ACC112 (cell line): ENCODE measurements around the gene AIDA.

Source experiments
- H2AFZ ChIP-seq: fragments of 200-600 bp; sonication (generic); one replicate; pipeline ENCODE4 v1.6.0; 2017; ENCODE audit warnings: antibody characterized with exemption, low read length; ENCODE audit not compliant: unreplicated experiment
- H3K27ac ChIP-seq: fragments of 200-600 bp; sonication (generic); 2 replicates; pipeline ENCODE4 v1.5.1; 2014; ENCODE audit warnings: low read depth, mild to moderate bottlenecking, antibody characterized with exemption, low read length, moderate library complexity
- H3K27me3 ChIP-seq: fragments of 200-600 bp; sonication (generic); 2 replicates; pipeline ENCODE4 v1.6.1; 2014; ENCODE audit warnings: mild to moderate bottlenecking, antibody characterized with exemption, low read length, moderate library complexity, mixed read lengths; ENCODE audit not compliant: insufficient read depth
- H3K36me3 ChIP-seq: fragments of 200-600 bp; sonication (generic); 2 replicates; pipeline ENCODE4 v1.6.1; 2016; ENCODE audit warnings: mild to moderate bottlenecking, antibody characterized with exemption, low read length, moderate library complexity, mixed read lengths; ENCODE audit not compliant: insufficient read depth
- H3K4me1 ChIP-seq: fragments of 200-600 bp; sonication (generic); one replicate; pipeline ENCODE4 v1.6.1; 2016; ENCODE audit warnings: low read length, mixed read lengths; ENCODE audit not compliant: insufficient read depth, unreplicated experiment, control insufficient read depth
- H3K4me3 ChIP-seq: fragments of 200-600 bp; sonication (generic); 2 replicates; pipeline ENCODE4 v1.5.1; 2014; ENCODE audit warnings: mild to moderate bottlenecking, low read depth, low read length
- H3K79me2 ChIP-seq: fragments of 200-600 bp; sonication (generic); one replicate; pipeline ENCODE4 v1.6.0; 2016; ENCODE audit warnings: low read length; ENCODE audit not compliant: control insufficient read depth, unreplicated experiment, insufficient read depth

Gene AIDA

DNA sequence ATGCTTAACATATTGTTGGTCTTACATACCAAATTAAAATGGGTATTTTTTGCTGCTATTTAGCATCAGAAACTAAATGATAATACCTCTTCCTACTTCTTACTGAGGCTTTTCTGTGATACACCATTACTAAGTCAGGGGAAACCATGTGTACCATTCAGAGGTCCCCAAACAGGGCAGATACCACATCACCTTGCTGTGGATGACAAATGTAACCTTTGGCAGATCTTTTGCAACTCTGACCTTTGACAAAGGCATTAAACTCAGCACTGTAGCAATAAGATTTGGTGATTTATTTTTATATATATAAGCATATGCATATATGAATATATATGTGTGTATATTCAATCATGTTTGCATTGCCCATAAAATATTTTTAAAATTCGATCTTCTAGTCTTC lies 27.6 kb upstream of the AIDA start:
- no peaks in the 10 kb centered on the region for H3K4me1 ChIP-seq
- no peak overlapping the region for H3K4me3 ChIP-seq
- H3K27me3 ChIP-seq, result no peaks in the 10 kb centered on the region
- no peak overlapping the region for H2AFZ ChIP-seq
- no peaks in the 10 kb centered on the region for H3K79me2 ChIP-seq
- H3K36me3 ChIP-seq, result no peaks in the 10 kb centered on the region
- no peak overlapping the region for H3K27ac ChIP-seq

DNA sequence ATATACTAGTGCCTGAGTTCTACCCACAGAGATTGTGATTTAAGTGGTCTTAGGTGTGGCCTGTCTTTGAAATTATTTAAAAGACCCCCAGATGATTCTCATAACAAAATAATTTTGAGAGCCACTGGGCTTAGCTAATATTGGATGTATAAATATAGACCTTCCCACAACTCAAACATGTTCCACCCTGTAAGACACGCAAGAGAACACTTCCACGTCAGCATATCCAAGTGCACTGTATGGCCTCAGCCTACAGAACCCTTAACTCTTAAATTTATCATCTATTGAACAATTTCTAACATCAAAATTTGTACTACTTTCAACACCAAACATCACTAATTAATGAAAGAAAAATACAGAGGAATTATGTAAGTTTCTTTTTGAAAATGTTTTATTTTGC lies 27.2 kb upstream of the AIDA start:
- Histone ChIP-seq H3K4me1 (no peaks in the 10 kb centered on the region), H3K4me3 (no peak overlapping the region), H2AFZ (no peak overlapping the region), H3K79me2 (no peaks in the 10 kb centered on the region), H3K27ac (no peak overlapping the region), H3K27me3 (no peaks in the 10 kb centered on the region), H3K36me3 (no peaks in the 10 kb centered on the region; the same call in 1 of the 2 replicates)

DNA sequence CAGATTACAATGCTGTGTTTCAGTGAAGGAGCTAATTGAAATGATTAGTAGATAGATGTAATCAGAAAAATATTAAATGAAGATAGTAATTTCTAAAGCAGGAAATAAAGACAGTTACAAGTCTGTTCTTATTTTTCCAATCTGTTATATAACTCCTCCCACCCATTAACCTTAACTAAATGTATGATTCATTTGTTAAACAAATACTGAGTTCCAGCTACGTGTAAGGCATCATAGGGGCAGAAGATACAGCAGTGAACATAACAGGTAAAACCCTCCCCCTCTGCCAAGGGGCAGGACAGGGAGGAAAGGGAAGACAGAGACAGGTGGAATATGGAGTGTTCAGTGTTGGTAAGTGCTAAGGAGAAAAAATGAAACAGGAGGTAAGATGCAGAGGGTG lies 24.7 kb upstream of the AIDA start, which contains the start of gene FAM177B:
Gene FAM177B, plus strand, starts transcription at position 231 of the 400 bp plus-strand sequence. CDS start 9,344 bp downstream, outside the sequence.
- Histone ChIP-seq H3K36me3 (peaks cover 15% of the 10 kb centered on the region), H2AFZ (no peak within 1 kb of the TSS), H3K27ac (no peak within 1 kb of the TSS), H3K4me1 (no peaks in the 10 kb centered on the region), H3K27me3 (no peaks in the 10 kb centered on the region), H3K79me2 (no peaks in the 10 kb centered on the region), H3K4me3 (no peak within 1 kb of the TSS)

DNA sequence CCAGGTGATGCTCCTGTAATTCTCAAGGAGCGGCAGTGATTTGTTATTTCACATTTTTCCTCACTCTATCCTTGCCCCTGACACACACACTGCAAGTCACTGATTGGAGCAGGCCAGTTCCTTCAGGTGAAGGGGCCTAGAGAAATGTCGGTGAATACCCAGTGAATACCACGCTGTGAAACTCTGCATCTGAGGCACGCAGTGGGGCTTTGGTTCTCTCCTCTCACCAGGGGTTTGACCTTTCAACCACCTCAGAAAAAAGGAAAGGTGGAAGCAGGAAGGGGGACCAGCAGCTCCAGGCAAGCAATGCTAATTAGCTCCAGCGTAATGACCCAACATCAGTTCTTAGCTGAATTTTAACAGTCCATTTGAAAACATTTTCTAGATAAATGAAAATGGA lies 24.2 kb upstream of the AIDA start:
- H3K79me2 ChIP-seq, result no peaks in the 10 kb centered on the region
- no peaks in the 10 kb centered on the region for H3K27me3 ChIP-seq
- peaks cover 19% of the 10 kb centered on the region for H3K36me3 ChIP-seq
- H3K4me1 ChIP-seq, result no peaks in the 10 kb centered on the region
- H2AFZ ChIP-seq, result no peak overlapping the region
- H3K4me3 ChIP-seq, result no peak overlapping the region
- H3K27ac ChIP-seq, result no peak overlapping the region

DNA sequence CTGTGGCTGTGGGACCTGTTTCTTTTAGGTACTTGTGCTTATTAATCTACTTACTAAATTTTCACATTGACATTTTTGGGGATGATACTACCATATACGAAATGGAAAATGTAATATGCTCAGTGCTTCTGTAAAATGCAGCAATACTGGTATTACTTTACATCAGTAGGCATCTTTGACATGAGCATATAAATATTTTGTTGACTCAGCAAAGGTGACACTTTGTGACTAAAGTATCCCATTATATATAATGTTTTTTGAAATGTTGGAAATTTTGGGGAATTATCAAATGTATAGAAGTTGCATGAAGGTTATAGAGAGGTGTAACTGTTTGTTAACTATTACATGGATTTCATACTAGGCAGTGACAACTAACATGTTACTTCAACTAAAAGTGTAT lies 22.4 kb upstream of the AIDA start:
- Histone ChIP-seq H3K36me3 (peaks cover 34% of the 10 kb centered on the region), H3K27ac (no peak overlapping the region), H3K4me1 (no peaks in the 10 kb centered on the region), H3K79me2 (no peaks in the 10 kb centered on the region), H3K4me3 (no peak overlapping the region), H3K27me3 (no peaks in the 10 kb centered on the region), H2AFZ (no peak overlapping the region)

DNA sequence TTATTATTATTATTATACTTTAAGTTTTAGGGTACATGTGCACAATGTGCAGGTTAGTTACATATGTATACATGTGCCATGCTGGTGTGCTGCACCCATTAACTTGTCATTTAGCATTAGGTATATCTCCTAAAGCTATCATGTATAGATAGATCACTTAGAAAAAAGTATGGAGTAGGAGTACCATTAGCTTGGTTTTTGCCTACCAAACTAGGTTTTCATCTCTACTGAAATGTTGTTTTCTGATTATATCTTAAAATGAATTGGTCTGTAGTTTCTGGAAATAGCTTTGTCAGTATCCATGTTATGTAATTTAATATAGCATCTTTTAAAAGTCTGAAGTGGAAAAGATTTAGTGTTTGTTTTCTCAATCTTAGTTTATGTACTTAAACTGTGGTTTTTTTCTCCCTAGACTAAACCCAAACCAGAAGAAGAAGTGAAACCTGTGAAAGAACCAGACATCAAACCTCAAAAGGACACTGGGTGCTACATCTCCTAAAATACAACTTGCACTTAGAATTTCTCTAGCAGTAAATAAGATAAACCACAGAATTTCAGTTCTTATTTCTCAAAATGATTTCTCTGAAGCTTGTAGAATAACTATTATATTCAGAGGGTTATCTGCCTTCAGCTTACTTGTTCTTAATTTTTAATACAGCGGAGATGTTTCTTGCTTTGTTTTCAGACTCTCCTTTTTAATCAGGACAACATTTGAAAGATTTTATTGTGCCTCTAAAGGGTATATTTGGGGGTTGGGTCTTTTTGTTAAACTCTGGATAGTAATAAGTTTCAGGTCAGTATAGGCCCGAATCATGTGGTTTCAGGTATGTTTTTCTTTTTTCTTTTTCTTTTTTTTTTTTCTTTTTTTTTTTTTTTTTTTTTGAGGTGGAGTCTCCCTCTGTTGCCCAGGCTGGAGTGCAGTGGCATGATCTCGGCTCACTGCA lies 20.2 kb upstream of the AIDA start:
- H3K4me3 ChIP-seq, result no peak overlapping the region
- H2AFZ ChIP-seq, result no peak overlapping the region
- peaks cover 53% of the 10 kb centered on the region for H3K36me3 ChIP-seq
- H3K27ac ChIP-seq, result no peak overlapping the region
- H3K27me3 ChIP-seq, result no peaks in the 10 kb centered on the region
- no peaks in the 10 kb centered on the region for H3K79me2 ChIP-seq
- no peaks in the 10 kb centered on the region for H3K4me1 ChIP-seq

DNA sequence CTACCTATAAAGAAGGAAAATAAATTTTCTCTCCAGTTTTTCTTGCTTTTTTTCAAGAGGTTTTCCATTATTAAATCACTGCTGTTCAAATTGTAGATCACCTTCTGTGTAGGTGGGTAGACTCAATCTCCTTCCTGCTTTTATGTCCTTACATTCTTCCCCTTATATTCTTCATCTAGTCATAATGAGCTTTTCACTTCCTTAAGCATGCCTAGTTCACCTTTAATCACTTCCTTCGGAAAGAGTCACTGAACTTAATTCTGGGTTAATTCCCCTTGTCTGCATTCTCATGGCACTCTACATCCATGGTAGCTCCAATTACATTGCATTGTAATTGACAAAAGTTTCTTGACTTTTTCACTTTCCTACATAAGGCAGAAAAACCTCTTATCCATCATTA lies 18.6 kb upstream of the AIDA start:
- Histone ChIP-seq H3K4me3 (no peak overlapping the region), H3K27ac (no peak overlapping the region), H3K36me3 (peaks cover 60% of the 10 kb centered on the region)

DNA sequence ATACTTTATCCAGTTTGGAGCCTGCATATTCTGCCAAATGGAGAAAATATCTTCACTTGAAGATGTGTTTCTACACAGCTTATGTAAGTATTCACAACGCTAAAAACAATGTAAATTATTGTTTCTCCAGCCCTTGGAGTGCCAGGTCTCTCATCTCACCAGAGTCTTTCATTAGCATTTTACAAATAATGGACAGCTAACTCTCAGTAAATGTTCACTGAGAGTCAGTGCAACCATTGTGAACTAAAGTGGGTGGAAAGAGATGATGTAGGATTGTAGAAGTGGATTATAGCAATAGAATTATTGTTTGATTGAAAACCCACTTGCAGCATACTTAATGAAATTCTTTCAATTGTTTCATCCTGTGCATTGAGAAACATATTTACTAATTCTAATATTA lies 16.5 kb upstream of the AIDA start:
- H3K4me3 ChIP-seq, result no peak overlapping the region
- no peaks in the 10 kb centered on the region for H3K27me3 ChIP-seq
- H2AFZ ChIP-seq, result no peak overlapping the region
- peaks cover 60% of the 10 kb centered on the region for H3K36me3 ChIP-seq
- H3K4me1 ChIP-seq, result no peaks in the 10 kb centered on the region
- no peak overlapping the region for H3K27ac ChIP-seq
- no peaks in the 10 kb centered on the region for H3K79me2 ChIP-seq

More for the DNA sequence above, 18.6 kb upstream of the AIDA start:
- Histone ChIP-seq H2AFZ (no peak overlapping the region), H3K79me2 (no peaks in the 10 kb centered on the region), H3K27me3 (no peaks in the 10 kb centered on the region), H3K4me1 (no peaks in the 10 kb centered on the region)

DNA sequence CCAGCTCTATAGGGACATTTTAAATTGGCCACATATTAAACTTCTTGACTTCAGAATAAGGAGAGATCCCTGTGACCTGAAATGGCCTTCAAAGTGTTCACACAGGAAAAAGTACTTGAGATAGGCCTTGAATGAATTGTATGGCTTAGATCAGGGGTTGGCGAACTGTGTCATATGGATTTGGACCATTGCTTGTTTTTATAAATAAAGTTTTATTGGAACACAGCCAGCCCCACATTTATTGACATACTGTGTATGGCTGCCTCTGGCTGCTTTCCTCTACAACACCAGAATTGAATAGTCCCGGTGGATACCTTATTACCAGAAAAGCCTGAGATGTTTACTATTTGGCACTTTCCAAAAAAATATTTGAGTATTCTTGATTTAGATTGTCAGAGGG lies 4.1 kb upstream of the AIDA start:
- no peak overlapping the region for H3K27ac ChIP-seq
- H3K4me1 ChIP-seq, result no peaks in the 10 kb centered on the region
- no peaks in the 10 kb centered on the region for H3K27me3 ChIP-seq
- H2AFZ ChIP-seq, result no peak overlapping the region
- H3K79me2 ChIP-seq, result peaks cover 28% of the 10 kb centered on the region
- no peak overlapping the region for H3K4me3 ChIP-seq
- H3K36me3 ChIP-seq, result peaks cover 32% of the 10 kb centered on the region

DNA sequence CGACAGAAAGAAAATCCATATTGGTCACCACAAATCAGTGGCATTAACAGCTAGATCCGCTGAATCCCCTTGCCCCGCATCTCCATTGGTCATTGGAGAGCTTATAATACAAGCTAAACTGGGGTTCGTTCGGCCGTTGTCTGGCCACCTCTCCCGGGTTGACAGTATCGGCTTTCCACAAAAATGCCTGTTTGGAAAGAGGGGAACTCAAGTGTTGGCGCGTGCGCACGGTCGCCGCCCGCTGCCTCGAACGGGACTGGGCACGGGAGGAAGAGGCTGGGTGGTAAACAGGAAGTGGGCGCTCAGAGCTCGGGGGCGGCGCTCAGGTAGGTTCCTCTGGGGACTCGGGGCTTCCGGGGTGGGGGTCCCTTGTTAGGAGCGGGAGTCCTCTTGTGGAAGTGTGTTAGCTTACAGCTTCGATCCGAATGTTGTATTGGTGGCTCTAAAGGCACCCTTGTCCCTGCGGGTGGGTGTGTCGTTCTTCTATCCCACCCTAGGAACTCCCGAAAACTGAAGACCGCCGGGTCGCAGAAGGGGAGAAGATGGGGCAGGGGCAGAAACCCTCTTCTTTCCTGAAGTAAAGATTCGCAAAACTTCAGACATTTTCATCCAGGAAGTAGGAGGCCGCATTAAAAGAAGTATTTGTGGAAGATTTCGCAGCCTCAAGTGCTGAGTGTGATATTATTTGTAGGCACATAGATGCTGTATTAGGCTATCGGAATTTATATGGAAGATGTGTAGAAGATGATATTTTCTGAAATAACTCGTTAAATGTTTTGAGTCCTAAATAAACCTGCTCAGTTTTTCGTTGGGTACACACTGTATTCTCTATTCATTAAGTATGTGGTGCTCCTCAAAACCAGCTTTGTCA lies 1.0 kb upstream of the AIDA start:
- Histone ChIP-seq H3K4me3 (peak overlapping the region; percentile 89), H3K79me2 (peaks cover 59% of the 10 kb centered on the region), H3K36me3 (peaks cover 13% of the 10 kb centered on the region), H2AFZ (peak overlapping the region; percentile 98), H3K4me1 (peaks cover 12% of the 10 kb centered on the region), H3K27ac (peak overlapping the region; percentile 95), H3K27me3 (no peaks in the 10 kb centered on the region)
